HepG2 (cell line): ENCODE measurements around the gene BMPER. TPM values are rescaled to one million over a fixed set of nuclear protein-coding genes. Genes with fewer than 3 reads are reported as not detected.

Experiments used
- ATAC-seq: fragments of 200-7000 bp; cut with Tn5 transposase; 3 replicates; pipeline ENCODE4 v1.9.1; 2020; ENCODE audit warnings: mild to moderate bottlenecking, moderate library complexity
- BruUV-seq: library from RNA; stranded (reverse); fragments of 400-500 nt; replicated peaks from 2 replicates; lab custom pipeline; 2021; lab: Mats Ljungman, UMichigan
- CTCF ChIA-PET: fragments of 300-600 bp; formaldehyde crosslinking; extraction: SDS; loops from one replicate; lab custom pipeline; 2021; ENCODE audit warnings: low total read pairs, inconsistent platforms, low intra/inter-chr PET ratio; lab: Yijun Ruan, JAX
- POLR2A ChIA-PET: fragments of 350-600 bp; sonication (Branson Sonifier 250); formaldehyde crosslinking; loops from one replicate; lab custom pipeline; 2020; ENCODE audit warnings: antibody characterized with exemption, inconsistent platforms; lab: Yijun Ruan, JAX
- DNase-seq: peaks from one replicate; pipeline ENCODE4 v3.0.0-alpha.2; 2015; ENCODE audit warnings: low spot score
- FAIRE-seq: peaks from 3 replicates; lab custom pipeline; 2011; peaks lifted over from hg19 to GRCh38; lab: Jason Lieb, UNC
- H2AFZ ChIP-seq: one replicate; pipeline ENCODE4 v1.6.1; 2011; ENCODE audit warnings: low read length, inconsistent platforms
- H3K27ac ChIP-seq: fragments of 300-600 bp; 3 replicates; pipeline ENCODE4 v1.8.0; 2011; ENCODE audit warnings: mixed run types, mild to moderate bottlenecking, mixed read lengths, low read length, inconsistent platforms; ENCODE audit not compliant: insufficient read depth; ENCODE audit errors: extremely low read length
- H3K27me3 ChIP-seq, 2 experiments: fragments of 200-600 bp in 1 of 2; 2 replicates in 1 of 2; 3 replicates in 1 of 2; pipeline versions ENCODE4 v1.6.0 to v1.8.0; 2011; ENCODE audit warnings: low read length in 2 of 2, mild to moderate bottlenecking in 2 of 2, moderate library complexity in 2 of 2, inconsistent platforms in 1 of 2; ENCODE audit not compliant: insufficient read depth in 2 of 2, control insufficient read depth in 1 of 2
- H3K36me3 ChIP-seq, 2 experiments: fragments of 200-600 bp in 1 of 2; replicated peaks in 1 of 2; 2 replicates in 1 of 2; 3 replicates in 1 of 2; pipeline versions ENCODE4 v1.5.1 to v1.8.0; 2011; ENCODE audit warnings: low read length in 2 of 2, inconsistent platforms in 1 of 2; ENCODE audit not compliant: insufficient read depth in 2 of 2, control insufficient read depth in 1 of 2
- H3K4me1 ChIP-seq: 2 replicates; pipeline ENCODE4 v1.5.1; 2012; ENCODE audit warnings: low read length, inconsistent platforms; ENCODE audit not compliant: insufficient read depth
- H3K4me2 ChIP-seq: 2 replicates; pipeline ENCODE4 v1.6.0; 2011; ENCODE audit warnings: low read depth, low read length, inconsistent platforms
- H3K4me3 ChIP-seq, 3 experiments: fragments of 200-600 bp in 1 of 3; sonication (generic), shearing (Covaris generic) in 1 of 3; replicated peaks in 1 of 3; 2 replicates each; pipeline ENCODE4 v1.5.1; 2011 to 2016; ENCODE audit warnings: low read length in 3 of 3, inconsistent platforms in 2 of 3, low read depth in 2 of 3, mild to moderate bottlenecking in 2 of 3, control low read depth in 1 of 3, mixed read lengths in 1 of 3; ENCODE audit not compliant: insufficient read depth in 1 of 3
- H3K79me2 ChIP-seq: one replicate; pipeline ENCODE4 v1.6.1; 2011; ENCODE audit warnings: low read length, inconsistent platforms; ENCODE audit not compliant: insufficient read depth
- H3K9ac ChIP-seq: 2 replicates; pipeline ENCODE4 v1.6.0; 2011; ENCODE audit warnings: mild to moderate bottlenecking, low read depth, low read length, inconsistent platforms; ENCODE audit not compliant: insufficient read depth
- H3K9me3 ChIP-seq: 2 replicates; pipeline ENCODE4 v1.5.1; 2012; ENCODE audit warnings: mild to moderate bottlenecking, low read length
- H4K20me1 ChIP-seq: 2 replicates; pipeline ENCODE4 v1.6.0; 2011; ENCODE audit warnings: inconsistent platforms, mild to moderate bottlenecking, low read length, moderate library complexity; ENCODE audit not compliant: insufficient read depth
- ARNT ChIP-seq: fragments of 450-650 bp; IDR thresholded peaks from 2 replicates; pipeline ENCODE4 v1.6.1; 2017
- CHCHD3 ChIP-seq: sonication (generic); formaldehyde crosslinking; IDR thresholded peaks from 2 replicates; pipeline ENCODE4 v1.8.0; 2022; ENCODE audit warnings: mild to moderate bottlenecking, missing genetic modification reagents, moderate library complexity
- ELF1 ChIP-seq: sonication (generic); formaldehyde crosslinking; IDR thresholded peaks from 2 replicates; pipeline ENCODE4 v1.4.0; 2020; ENCODE audit warnings: missing genetic modification reagents
- ISX ChIP-seq: sonication (generic); formaldehyde crosslinking; conservative IDR thresholded peaks from 2 replicates; pipeline ENCODE4 v1.5.0; 2020; ENCODE audit warnings: missing genetic modification reagents
- NFIB ChIP-seq: sonication (generic); formaldehyde crosslinking; IDR thresholded peaks from 2 replicates; pipeline ENCODE4 v1.9.0; 2021; ENCODE audit warnings: missing genetic modification reagents, mild to moderate bottlenecking, borderline replicate concordance
- ZNF101 ChIP-seq: sonication (generic); formaldehyde crosslinking; IDR thresholded peaks from 2 replicates; pipeline ENCODE4 v1.4.0; 2020; ENCODE audit warnings: mild to moderate bottlenecking, low read depth, missing genetic modification reagents, borderline replicate concordance
- ZNF552 ChIP-seq: sonication (generic); formaldehyde crosslinking; IDR thresholded peaks from 2 replicates; pipeline ENCODE4 v1.9.0; 2022; ENCODE audit warnings: missing genetic modification reagents, mild to moderate bottlenecking, borderline replicate concordance
- WGBS: methylation state at CpG from one replicate; pipeline ENCODE4 v1.1.6; 2017; ENCODE audit warnings: low lambda C conversion rate; 5-methylcytosine and 5-hydroxymethylcytosine counted together
- in situ Hi-C: cut with HindIII; loops from 2 replicates; pipeline ENCODE4 v1.10.0; 2017; ENCODE audit warnings: low pct_unique_long_range_greater_than_20kb; ENCODE audit not compliant: extremely low pct_ligation_motif_present
- intact Hi-C: fragments of 100-400 bp; cut with micrococcal nuclease; formaldehyde crosslinking; loops from one replicate; pipeline ENCODE4 v1.10.0; 2022; ENCODE audit not compliant: unreplicated experiment
- polyA plus RNA-seq, 8 experiments: library from polyadenylated mRNA; depleted of rRNA in 3 of 8; stranded (reverse) in 7 of 8; unstranded in 1 of 8; fragments of >200 nt; fragmentation: Illumina TruSeq in 4 of 8; extraction: Trizol in 4 of 8; gene quantifications; 2 replicates each; pipeline versions ENCODE4 v1.2.1 to v1.2.3, GENCODE V29; 2011 to 2016; ENCODE audit warnings: low read depth in 4 of 8, missing spikeins in 1 of 8, mixed read lengths in 1 of 8; ENCODE audit not compliant: insufficient read depth in 1 of 8
- total RNA-seq, 5 experiments: library from RNA; depleted of rRNA; stranded (reverse); fragments of >200 nt; fragmentation: Illumina TruSeq; extraction: Trizol; gene quantifications; 2 replicates each; pipeline ENCODE4 v1.2.3, GENCODE V29; 2016; ENCODE audit warnings: low read depth in 1 of 5
- TF ChIP-seq, protein P1 (sequence below): sonication (generic); formaldehyde crosslinking; IDR thresholded peaks from 2 replicates; pipeline ENCODE4 v1.5.0; 2020; ENCODE audit warnings: missing genetic modification reagents, mild to moderate bottlenecking, borderline replicate concordance
- TF ChIP-seq, protein P2 (sequence below): sonication (generic); formaldehyde crosslinking; IDR thresholded peaks from 2 replicates; pipeline ENCODE4 v1.9.0; 2021; ENCODE audit warnings: missing genetic modification reagents, borderline replicate concordance
- TF ChIP-seq, protein P3 (sequence below): sonication (generic); formaldehyde crosslinking; IDR thresholded peaks from 2 replicates; pipeline ENCODE4 v1.4.0; 2020; ENCODE audit warnings: low read depth, mild to moderate bottlenecking, missing genetic modification reagents

The BMPER gene
- total and polyA plus RNA-seq, 2 of the 13 experiments (the other 11 are each of a cell fraction or from before 2014, with no cell fraction given) = not detected

DNA sequence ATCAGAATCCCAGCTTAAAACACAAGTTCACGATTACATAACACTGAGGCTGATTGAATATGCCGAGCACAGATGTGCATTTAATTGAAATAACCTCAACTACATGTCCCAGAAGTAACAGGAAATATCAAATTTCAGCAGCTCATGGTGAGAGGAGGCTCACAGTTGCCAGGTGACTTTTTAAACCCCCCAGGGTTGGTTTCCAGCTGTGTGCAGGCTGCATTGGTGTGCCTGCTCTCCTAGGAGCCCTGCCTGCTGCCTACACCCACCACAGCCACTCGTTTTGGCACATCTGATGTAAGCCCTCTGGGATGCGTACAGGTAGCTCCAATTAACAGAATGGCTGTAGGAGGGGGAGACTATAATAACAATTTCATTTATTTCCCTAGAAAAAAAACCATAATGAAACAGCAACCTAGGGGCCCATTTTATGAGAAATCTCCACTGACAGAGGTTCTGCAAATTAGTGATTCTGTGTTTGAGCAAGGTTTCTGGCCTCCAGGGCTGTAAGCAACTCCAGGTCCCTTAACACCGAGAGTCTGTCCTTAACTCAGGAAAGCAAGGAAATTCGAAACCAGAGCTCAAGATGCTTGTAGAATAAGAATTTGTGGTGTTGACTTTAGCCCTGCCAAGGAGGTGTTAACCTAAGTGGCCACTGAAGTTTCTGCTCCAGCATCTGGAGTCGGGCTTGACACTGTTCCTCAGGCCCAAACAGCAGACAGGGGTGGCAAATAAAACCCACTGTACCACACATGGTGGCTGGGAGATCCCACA is 161.9 kb downstream of the BMPER start (continued):
- TF ChIP-seq, protein P1, sequence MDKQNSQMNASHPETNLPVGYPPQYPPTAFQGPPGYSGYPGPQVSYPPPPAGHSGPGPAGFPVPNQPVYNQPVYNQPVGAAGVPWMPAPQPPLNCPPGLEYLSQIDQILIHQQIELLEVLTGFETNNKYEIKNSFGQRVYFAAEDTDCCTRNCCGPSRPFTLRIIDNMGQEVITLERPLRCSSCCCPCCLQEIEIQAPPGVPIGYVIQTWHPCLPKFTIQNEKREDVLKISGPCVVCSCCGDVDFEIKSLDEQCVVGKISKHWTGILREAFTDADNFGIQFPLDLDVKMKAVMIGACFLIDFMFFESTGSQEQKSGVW = no peak
- no peak for TF ChIP-seq ELF1 (CRISPR knock-in tag)
- TF ChIP-seq, protein P2, sequence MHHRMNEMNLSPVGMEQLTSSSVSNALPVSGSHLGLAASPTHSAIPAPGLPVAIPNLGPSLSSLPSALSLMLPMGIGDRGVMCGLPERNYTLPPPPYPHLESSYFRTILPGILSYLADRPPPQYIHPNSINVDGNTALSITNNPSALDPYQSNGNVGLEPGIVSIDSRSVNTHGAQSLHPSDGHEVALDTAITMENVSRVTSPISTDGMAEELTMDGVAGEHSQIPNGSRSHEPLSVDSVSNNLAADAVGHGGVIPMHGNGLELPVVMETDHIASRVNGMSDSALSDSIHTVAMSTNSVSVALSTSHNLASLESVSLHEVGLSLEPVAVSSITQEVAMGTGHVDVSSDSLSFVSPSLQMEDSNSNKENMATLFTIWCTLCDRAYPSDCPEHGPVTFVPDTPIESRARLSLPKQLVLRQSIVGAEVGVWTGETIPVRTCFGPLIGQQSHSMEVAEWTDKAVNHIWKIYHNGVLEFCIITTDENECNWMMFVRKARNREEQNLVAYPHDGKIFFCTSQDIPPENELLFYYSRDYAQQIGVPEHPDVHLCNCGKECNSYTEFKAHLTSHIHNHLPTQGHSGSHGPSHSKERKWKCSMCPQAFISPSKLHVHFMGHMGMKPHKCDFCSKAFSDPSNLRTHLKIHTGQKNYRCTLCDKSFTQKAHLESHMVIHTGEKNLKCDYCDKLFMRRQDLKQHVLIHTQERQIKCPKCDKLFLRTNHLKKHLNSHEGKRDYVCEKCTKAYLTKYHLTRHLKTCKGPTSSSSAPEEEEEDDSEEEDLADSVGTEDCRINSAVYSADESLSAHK (CRISPR knock-in tag) = no peak
- TF ChIP-seq, all 625 proteins: peak for 0

DNA sequence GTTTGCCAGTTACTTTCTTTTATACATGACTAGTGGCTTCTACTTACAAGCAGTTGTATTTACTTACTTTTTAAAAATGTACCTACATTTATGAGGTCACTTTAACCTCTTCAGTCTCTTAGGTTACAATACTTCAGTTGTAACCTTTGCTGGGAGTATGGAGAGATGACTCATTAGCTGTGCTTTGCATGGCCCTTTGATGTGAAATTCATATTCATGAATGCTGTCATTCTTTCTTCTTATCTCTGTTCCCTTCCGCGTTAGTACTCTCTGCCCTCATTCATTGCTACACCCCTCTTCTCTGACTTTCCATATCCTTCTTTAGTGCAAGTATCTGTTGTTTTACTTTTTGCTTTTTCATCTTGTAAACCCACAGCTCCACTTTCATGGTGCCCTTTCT is 164.3 kb downstream of the BMPER start:
- in situ Hi-C loops = no loop called here
- Histone ChIP-seq H3K9ac (no peak overlapping the region), H2AFZ (no peak overlapping the region), H4K20me1 (no peaks in the 10 kb centered on the region), H3K27ac (no peak overlapping the region), H3K79me2 (no peaks in the 10 kb centered on the region), H3K27me3 (peaks cover 0 to 9% of the 10 kb centered on the region in 2 experiments; a peak in 1 of 5 replicates), H3K4me1 (no peaks in the 10 kb centered on the region), H3K36me3 (no peaks in the 10 kb centered on the region), H3K4me2 (no peak overlapping the region), H3K9me3 (no peaks in the 10 kb centered on the region), H3K4me3 (no peak overlapping the region)
- no peak for TF ChIP-seq ZNF101 (CRISPR knock-in tag)
- TF ChIP-seq, protein P3, sequence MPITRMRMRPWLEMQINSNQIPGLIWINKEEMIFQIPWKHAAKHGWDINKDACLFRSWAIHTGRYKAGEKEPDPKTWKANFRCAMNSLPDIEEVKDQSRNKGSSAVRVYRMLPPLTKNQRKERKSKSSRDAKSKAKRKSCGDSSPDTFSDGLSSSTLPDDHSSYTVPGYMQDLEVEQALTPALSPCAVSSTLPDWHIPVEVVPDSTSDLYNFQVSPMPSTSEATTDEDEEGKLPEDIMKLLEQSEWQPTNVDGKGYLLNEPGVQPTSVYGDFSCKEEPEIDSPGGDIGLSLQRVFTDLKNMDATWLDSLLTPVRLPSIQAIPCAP (CRISPR knock-in tag) = no peak
- TF ChIP-seq CHCHD3 (CRISPR knock-in tag) = no peak
- no peak for TF ChIP-seq ARNT
- no peak for TF ChIP-seq NFIB
- TF ChIP-seq ISX (CRISPR knock-in tag) = no peak
- no peak for TF ChIP-seq ZNF552
- intact Hi-C loops = no loop called here
- ATAC-seq = no peak; the same call in 2 of the 3 replicates
- WGBS = 1% methylated on average over 2 of the region's 2 CpGs
- CTCF ChIA-PET = no interaction called here
- no TSS peak for BruUV-seq
- FAIRE-seq = no peak
- peak; percentile 43 for DNase-seq
- POLR2A ChIA-PET = no interaction called here
